Ovary (tissue), 9 donors: ENCODE measurements around the gene PRKAG1. TPM values are rescaled to one million over a fixed set of nuclear protein-coding genes. Genes with fewer than 3 reads are reported as not detected.

Experiments
- DNase-seq, 5 donors: peaks; one replicate each; pipeline ENCODE4 v3.0.0-alpha.2; 2019 to 2020
- H3K27ac ChIP-seq, 2 donors: fragments of 200-600 bp; one replicate each; pipeline versions ENCODE4 v1.5.1 to v1.8.0; 2019 to 2022
- H3K27me3 ChIP-seq: fragments of 200-600 bp; one replicate; pipeline ENCODE4 v1.8.0; 2022
- H3K36me3 ChIP-seq: fragments of 200-600 bp; sonication (generic); one replicate; pipeline ENCODE4 v1.5.1; 2019
- H3K4me1 ChIP-seq: one replicate; pipeline ENCODE4 v1.8.1; 2013; ENCODE audit warnings: mild to moderate bottlenecking, moderate library complexity; ENCODE audit not compliant: insufficient read depth
- H3K4me3 ChIP-seq: fragments of 200-600 bp; sonication (generic); one replicate; pipeline ENCODE4 v1.5.1; 2017
- H3K9me3 ChIP-seq, 2 donors: fragments of 200-600 bp in 1 of 2; sonication (generic) in 1 of 2; one replicate each; pipeline versions ENCODE4 v1.5.1 to v1.8.1; 2013 to 2019; ENCODE audit warnings: mild to moderate bottlenecking in 1 of 2, moderate library complexity in 1 of 2
- CTCF ChIP-seq, 3 donors: fragments of 450-650 bp in 2 of 3; fragments of 200-600 bp in 1 of 3; IDR thresholded peaks; one replicate each; pipeline versions ENCODE4 v1.5.1 to v1.8.0; 2016 to 2022; ENCODE audit warnings: antibody characterized with exemption in 3 of 3, mild to moderate bottlenecking in 1 of 3
- EP300 ChIP-seq: sonication (generic); formaldehyde crosslinking; IDR thresholded peaks from one replicate; pipeline ENCODE4 v1.6.1; 2017; ENCODE audit warnings: antibody characterized with exemption
- POLR2A ChIP-seq: fragments of 450-650 bp; IDR thresholded peaks from one replicate; pipeline ENCODE4 v1.6.1; 2017; ENCODE audit warnings: antibody characterized with exemption, mild to moderate bottlenecking, moderate library complexity
- WGBS, 3 donors: extraction: QIAGEN DNeasy Blood & Tissue Kit in 1 of 3; methylation state at CpG; one replicate each; pipeline versions ENCODE4 v1.1.5 to v1.1.7; 2013 to 2017; 5-methylcytosine and 5-hydroxymethylcytosine counted together
- intact Hi-C, 4 donors: fragments of 100-400 bp; cut with DNase I; formaldehyde crosslinking; loops; one replicate each; pipeline versions ENCODE4 v1.11.0 to v1.15.1; 2022 to 2023
- polyA plus RNA-seq, 2 donors: library from polyadenylated mRNA; stranded (reverse); fragments of 200-250 nt in 1 of 2; fragments of 350-450 nt in 1 of 2; fragmentation: Illumina TruSeq in 1 of 2; extraction: RNeasy Lipid Tissue Mini Kit (QIAGEN cat#74804) in 1 of 2; gene quantifications; one replicate each; pipeline ENCODE4 v1.2.3, GENCODE V29; 2013 to 2014
- total RNA-seq, 7 donors: library from RNA; depleted of rRNA in 2 of 7; stranded (reverse); fragments of >200 nt in 2 of 7; fragmentation: NEBNext Ultra II Directional in 3 of 7; extraction: Animal tissue kit (Norgen Biotek cat#: 25700) in 3 of 7; gene quantifications; one replicate each; pipeline versions ENCODE4 v1.1.0 to v1.2.4, GENCODE V29; 2016 to 2023
- donor health status: DM: no; HTN: no; CAD: no; lungs with moderate emphysema.
- donor health status: DM: no; HTN: no; CAD: no.
- donor health status: Bipolar disorder and iron deficiency.
- donor health status: DM: yes; HTN: yes; CAD: no.
- donor health status: DM: no; HTN: no; CAD: no.
- donor health status: DM: yes; HTN: yes; CAD: no.

The PRKAG1 gene
- total and polyA plus RNA-seq, 9 donors: 25.6 to 98.5 (median 38.3) TPM

DNA sequence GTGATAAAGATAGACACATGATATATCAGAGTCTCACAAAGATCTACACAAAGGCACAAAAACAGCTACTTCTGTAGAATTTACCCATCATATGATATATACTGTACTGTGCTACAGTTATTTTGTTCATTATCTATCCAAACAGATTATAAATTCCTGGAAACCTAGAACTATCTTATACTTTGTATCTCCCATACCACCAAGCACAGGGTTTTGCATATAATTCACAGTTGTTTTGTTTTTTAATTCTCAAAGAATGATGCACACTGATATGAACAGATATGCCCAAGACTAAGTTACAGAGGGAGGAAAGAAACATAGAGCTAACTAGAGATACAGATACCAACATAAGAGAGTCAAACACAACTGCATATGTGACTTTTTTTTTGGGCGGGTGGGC is 3.4 kb downstream of the PRKAG1 start:
- DNase-seq: no peak
- no peaks in the 10 kb centered on the region for H3K27me3 ChIP-seq
- 45 to 77% (median 73%) methylated on average over 1 of the region's 1 CpG for WGBS, 3 donors
- H3K4me3 ChIP-seq: no peak overlapping the region
- H3K9me3 ChIP-seq: no peaks in the 10 kb centered on the region
- no peaks in the 10 kb centered on the region for H3K36me3 ChIP-seq
- no peak overlapping the region for H3K27ac ChIP-seq
- peaks cover 2% of the 10 kb centered on the region for H3K4me1 ChIP-seq
- intact Hi-C loops: loop anchor here in 1 of 4 donors (10.0 kb wide), 1 partner anchor 100 kb away; the partner anchor contains the start of gene LMBR1L
- TF ChIP-seq EP300 (no peak), CTCF (IDR thresholded peaks at IDR 0.05) (no peak), POLR2A (no peak)

- Histone ChIP-seq H3K27me3 (no peaks in the 10 kb centered on the region), H3K9me3 (no peaks in the 10 kb centered on the region), H3K27ac (no peak overlapping the region), H3K36me3 (no peaks in the 10 kb centered on the region), H3K4me1 (peaks cover 2% of the 10 kb centered on the region), H3K4me3 (no peak overlapping the region)
- DNase-seq: no peak
- no peak for TF ChIP-seq POLR2A
- TF ChIP-seq EP300: no peak
- no peak for TF ChIP-seq CTCF (IDR thresholded peaks at IDR 0.05)
- intact Hi-C loops: loop anchor here in 1 of 4 donors (10.0 kb wide), 1 partner anchor 100 kb away; the partner anchor contains the start of gene LMBR1L
- 48 to 67% (median 56%) methylated on average over 1 of the region's 1 CpG for WGBS, 3 donors
These were observed 4.0 kb downstream of the PRKAG1 start for GRCh38 chr12:49014547-49014946.

DNA sequence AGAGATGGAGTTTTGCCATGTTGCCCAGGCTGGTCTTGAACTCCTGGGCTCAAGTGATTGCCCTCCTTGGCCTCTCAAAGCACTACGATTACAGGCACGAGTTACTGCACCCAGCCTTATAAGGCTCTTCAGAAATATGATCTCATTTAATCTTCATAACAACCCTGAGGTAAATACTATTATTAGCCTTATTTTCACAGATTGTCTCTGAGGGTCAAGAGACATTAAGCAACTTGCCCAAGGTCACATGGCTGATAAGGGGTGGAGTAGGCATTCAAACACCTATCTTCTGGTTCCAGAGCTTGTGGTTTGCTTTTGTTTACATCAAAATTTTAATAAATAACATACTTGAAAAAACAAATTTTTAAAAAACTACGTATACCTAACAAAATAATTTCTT is 5.1 kb downstream of the PRKAG1 start:
- WGBS, 3 donors: 73 to 87% (median 85%) methylated on average over 3 of the region's 3 CpGs

DNA sequence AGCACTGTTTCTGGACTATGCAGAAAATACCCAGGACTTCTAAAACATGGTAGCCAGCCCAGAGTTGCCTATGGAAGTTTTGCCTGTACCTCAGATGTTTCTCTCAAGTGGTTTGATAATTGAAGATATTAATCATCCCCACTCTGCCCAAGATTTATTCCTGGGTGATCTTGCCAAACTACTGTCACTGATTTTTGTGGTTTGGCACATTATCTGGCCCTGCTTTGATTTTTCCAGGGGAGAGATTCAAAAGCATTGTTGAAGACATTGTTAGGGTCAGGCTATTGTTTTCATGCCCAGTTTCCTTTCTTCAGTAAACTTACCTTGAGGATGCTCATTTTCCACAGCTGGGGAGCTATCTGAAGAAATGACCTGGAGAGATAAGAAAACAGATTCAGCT is 5.8 kb downstream of the PRKAG1 start:
- no peak overlapping the region for H3K4me3 ChIP-seq
- TF ChIP-seq CTCF (IDR thresholded peaks at IDR 0.05) (no peak), POLR2A (no peak), EP300 (no peak)
- H3K27ac ChIP-seq: no peak overlapping the region
- intact Hi-C loops: loop anchor here in 1 of 4 donors (10.0 kb wide), 1 partner anchor 102 kb away; the partner anchor contains the start of gene LMBR1L
- DNase-seq: no peak
- no peaks in the 10 kb centered on the region for H3K9me3 ChIP-seq
- no peaks in the 10 kb centered on the region for H3K27me3 ChIP-seq
- no peaks in the 10 kb centered on the region for H3K36me3 ChIP-seq
- no peaks in the 10 kb centered on the region for H3K4me1 ChIP-seq

More for the DNA sequence above, 5.1 kb downstream of the PRKAG1 start:
- Histone ChIP-seq H3K4me3 (no peak overlapping the region), H3K27me3 (no peaks in the 10 kb centered on the region), H3K4me1 (peaks cover 2% of the 10 kb centered on the region), H3K36me3 (no peaks in the 10 kb centered on the region), H3K27ac (no peak overlapping the region), H3K9me3 (no peaks in the 10 kb centered on the region)
- intact Hi-C loops: loop anchor here in 1 of 4 donors (10.0 kb wide), 1 partner anchor 101 kb away; the partner anchor contains the start of gene LMBR1L
- TF ChIP-seq CTCF (IDR thresholded peaks at IDR 0.05): no peak
- no peak for TF ChIP-seq POLR2A
- TF ChIP-seq EP300: no peak
- no peak for DNase-seq
